CD4-positive, alpha-beta T cell (primary cell): ENCODE results near the gene IDS. TPM values are rescaled to one million over a fixed set of nuclear protein-coding genes. Genes with fewer than 3 reads are reported as not detected.
"Not testable (repeated sequence)": the region's sequence is repeated elsewhere in the genome, so short reads cannot be mapped to it uniquely, and the experiment has no call there.

ENCODE experiments used
- ATAC-seq: fragments of 200-7000 bp; cut with Tn5 transposase; one replicate; pipeline ENCODE4 v1.10.0; 2022; ENCODE audit warnings: mild to moderate bottlenecking; ENCODE audit not compliant: poor library complexity
- CTCF ChIA-PET: fragments of 350-600 bp; sonication (Branson Sonifier 250); formaldehyde crosslinking; loops from one replicate; lab custom pipeline; 2021; ENCODE audit warnings: antibody characterized with exemption, inconsistent platforms; lab: Charles Lee
- POLR2A ChIA-PET: fragments of 350-600 bp; sonication (Branson Sonifier 250); formaldehyde crosslinking; loops from one replicate; lab custom pipeline; 2021; ENCODE audit warnings: antibody characterized with exemption, inconsistent platforms; lab: Charles Lee
- DNase-seq, 14 experiments: peaks; one replicate each; pipeline ENCODE4 v3.0.0-alpha.2; 2013 to 2020; ENCODE audit warnings: mixed read lengths in 2 of 14
- H3K27ac ChIP-seq, 2 donors: one replicate each; pipeline versions ENCODE4 v1.5.1 to v1.7.0; 2013; ENCODE audit warnings: low read length in 2 of 2, low read depth in 1 of 2, mild to moderate bottlenecking in 1 of 2
- H3K27me3 ChIP-seq, 2 experiments: 1 replicate in 1 of 2; 2 replicates in 1 of 2; pipeline versions ENCODE4 v1.6.1 to v1.7.0; 2013; ENCODE audit warnings: low read length in 2 of 2, control low read depth in 1 of 2, mild to moderate bottlenecking in 1 of 2, moderate library complexity in 1 of 2; ENCODE audit not compliant: insufficient read depth in 2 of 2, control insufficient read depth in 1 of 2
- H3K36me3 ChIP-seq: one replicate; pipeline ENCODE4 v1.6.1; 2013; ENCODE audit warnings: low read length, control low read depth; ENCODE audit not compliant: insufficient read depth
- H3K4me1 ChIP-seq: one replicate; pipeline ENCODE4 v1.6.1; 2013; ENCODE audit warnings: low read length, control low read depth; ENCODE audit not compliant: insufficient read depth
- H3K4me3 ChIP-seq: one replicate; pipeline ENCODE4 v1.5.1; 2013; ENCODE audit warnings: mild to moderate bottlenecking, low read length, moderate library complexity
- H3K9me3 ChIP-seq, 2 experiments: 1 replicate in 1 of 2; 2 replicates in 1 of 2; pipeline versions ENCODE4 v1.6.1 to v1.7.0; 2013; ENCODE audit warnings: low read length in 2 of 2, mild to moderate bottlenecking in 2 of 2, control low read depth in 1 of 2, moderate library complexity in 1 of 2; ENCODE audit not compliant: control insufficient read depth in 1 of 2, insufficient read depth in 1 of 2
- H3K27ac Mint-ChIP-seq: one replicate; pipeline ENCODE4 v1.8.0; 2020; ENCODE audit warnings: mixed read lengths
- H3K27me3 Mint-ChIP-seq: one replicate; pipeline ENCODE4 v1.8.0; 2021; ENCODE audit warnings: mixed read lengths
- H3K36me3 Mint-ChIP-seq: one replicate; pipeline ENCODE4 v1.8.0; 2021; ENCODE audit warnings: low read depth, mixed read lengths
- H3K4me1 Mint-ChIP-seq: one replicate; pipeline ENCODE4 v1.8.0; 2021; ENCODE audit warnings: low read depth, mixed read lengths
- H3K4me3 Mint-ChIP-seq: one replicate; pipeline ENCODE4 v1.8.0; 2020; ENCODE audit warnings: mild to moderate bottlenecking, mixed read lengths
- H3K9me3 Mint-ChIP-seq: one replicate; pipeline ENCODE4 v1.8.0; 2020; ENCODE audit warnings: mixed read lengths
- intact Hi-C, 2 experiments: fragments of 100-400 bp; cut with DNase I in 1 of 2; cut with micrococcal nuclease in 1 of 2; formaldehyde crosslinking; loops; one replicate each; pipeline versions ENCODE4 v1.15.1 to v1.9.0; 2023 to 2025; cut with DNase I, micrococcal nuclease
- total RNA-seq, 174 experiments: library from RNA in 2 of 174; stranded (reverse) in 2 of 174; gene quantifications; one replicate each; pipeline ENCODE4 v1.2.3 and lab custom pipeline; 2021 to 2026
- TF ChIP-seq, protein P1 (sequence below): fragments of 200-600 bp; IDR thresholded peaks from one replicate; pipeline ENCODE4 v1.8.0; 2022; ENCODE audit warnings: antibody characterized with exemption, mild to moderate bottlenecking

Gene IDS
- total RNA-seq, 2 experiments from 2014 or later, result 256 to 260 TPM

DNA sequence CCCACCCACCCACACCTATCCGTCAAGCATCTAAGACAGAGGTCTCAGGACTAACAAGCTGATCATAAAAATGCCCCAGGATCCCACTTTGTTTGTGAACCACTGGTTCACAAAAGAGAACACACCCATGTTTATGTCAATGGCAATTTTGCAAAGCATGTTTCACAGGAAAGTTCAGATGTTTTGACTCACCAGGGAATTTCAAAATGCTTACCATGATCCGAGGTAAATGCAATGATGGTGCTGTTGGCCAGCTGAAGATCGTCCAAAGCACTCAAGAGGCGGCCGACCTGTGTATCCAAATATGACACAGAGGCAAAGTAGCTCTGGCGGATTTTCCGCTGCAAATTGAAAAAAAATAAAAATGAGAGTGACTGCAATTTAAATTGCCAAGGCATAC lies 15.0 kb downstream of the IDS start:
- TF ChIP-seq, protein P1, sequence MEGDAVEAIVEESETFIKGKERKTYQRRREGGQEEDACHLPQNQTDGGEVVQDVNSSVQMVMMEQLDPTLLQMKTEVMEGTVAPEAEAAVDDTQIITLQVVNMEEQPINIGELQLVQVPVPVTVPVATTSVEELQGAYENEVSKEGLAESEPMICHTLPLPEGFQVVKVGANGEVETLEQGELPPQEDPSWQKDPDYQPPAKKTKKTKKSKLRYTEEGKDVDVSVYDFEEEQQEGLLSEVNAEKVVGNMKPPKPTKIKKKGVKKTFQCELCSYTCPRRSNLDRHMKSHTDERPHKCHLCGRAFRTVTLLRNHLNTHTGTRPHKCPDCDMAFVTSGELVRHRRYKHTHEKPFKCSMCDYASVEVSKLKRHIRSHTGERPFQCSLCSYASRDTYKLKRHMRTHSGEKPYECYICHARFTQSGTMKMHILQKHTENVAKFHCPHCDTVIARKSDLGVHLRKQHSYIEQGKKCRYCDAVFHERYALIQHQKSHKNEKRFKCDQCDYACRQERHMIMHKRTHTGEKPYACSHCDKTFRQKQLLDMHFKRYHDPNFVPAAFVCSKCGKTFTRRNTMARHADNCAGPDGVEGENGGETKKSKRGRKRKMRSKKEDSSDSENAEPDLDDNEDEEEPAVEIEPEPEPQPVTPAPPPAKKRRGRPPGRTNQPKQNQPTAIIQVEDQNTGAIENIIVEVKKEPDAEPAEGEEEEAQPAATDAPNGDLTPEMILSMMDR, result no peak
- Histone ChIP-seq H3K27ac (no peak overlapping the region), H3K27me3 (no peaks in the 10 kb centered on the region), H3K36me3 (peaks cover 89% of the 10 kb centered on the region), H3K4me3 (no peak overlapping the region), H3K4me1 (peaks cover 6% of the 10 kb centered on the region), H3K9me3 (no peaks in the 10 kb centered on the region)
- intact Hi-C loops, result no loop called here
- Mint-ChIP-seq H3K36me3 (peaks cover 26% of the 10 kb centered on the region), H3K27ac (peak overlapping the region; percentile 53), H3K4me1 (peaks cover 9% of the 10 kb centered on the region), H3K4me3 (no peak overlapping the region), H3K9me3 (no peaks in the 10 kb centered on the region), H3K27me3 (no peaks in the 10 kb centered on the region)
- ATAC-seq (no peak), DNase-seq (no peak)
- CTCF ChIA-PET, result interaction anchor here (1.2 kb wide), 1 partner anchor 50 kb away, joined by 3 read pairs; the partner anchor contains the start of gene EOLA1
- POLR2A ChIA-PET, result no interaction called here

DNA sequence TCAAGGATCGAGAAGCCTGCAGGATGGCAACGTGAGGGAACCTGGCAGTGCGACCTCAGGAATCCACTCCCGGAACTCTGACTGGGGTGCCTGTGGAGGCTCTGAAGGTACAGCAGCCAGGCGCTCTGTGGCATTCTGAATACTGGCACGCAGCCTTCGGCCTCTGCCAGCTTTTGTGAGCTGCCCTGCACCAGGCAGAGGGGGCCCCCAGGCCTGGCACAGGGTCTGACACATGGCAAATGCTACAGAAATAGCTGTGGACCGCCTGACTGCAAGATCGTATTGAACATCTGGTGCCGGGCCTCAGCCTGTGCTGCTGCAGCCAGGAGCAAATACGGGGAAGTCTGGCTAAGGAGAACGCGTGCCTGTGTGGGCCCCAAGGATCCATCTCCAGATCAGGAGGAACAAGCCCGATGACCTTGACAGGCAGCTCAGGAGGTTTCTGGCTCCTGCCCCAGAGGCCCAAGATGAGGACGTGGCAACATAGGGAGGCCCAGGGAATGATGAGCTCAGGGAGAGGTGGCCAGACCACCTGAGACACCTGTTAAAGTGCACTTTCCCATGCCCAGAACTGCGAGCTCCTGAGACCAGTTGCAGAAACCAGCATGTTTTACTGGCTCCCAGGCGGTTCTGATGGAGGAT lies 16.6 kb downstream of the IDS start:
- POLR2A ChIA-PET, intact Hi-C loops, DNase-seq, CTCF ChIA-PET, H3K27me3 ChIP-seq, H3K27ac ChIP-seq, H3K4me1 ChIP-seq, H3K9me3 Mint-ChIP-seq, H3K4me1 Mint-ChIP-seq, H3K4me3 Mint-ChIP-seq, H3K27me3 Mint-ChIP-seq, ATAC-seq, H3K27ac Mint-ChIP-seq, H3K4me3 ChIP-seq, H3K9me3 ChIP-seq: not testable (repeated sequence)
- peaks cover 84% of the 10 kb centered on the region for H3K36me3 ChIP-seq
- H3K36me3 Mint-ChIP-seq, result peaks cover 42% of the 10 kb centered on the region

- H3K4me1 ChIP-seq, H3K27me3 Mint-ChIP-seq, H3K4me3 Mint-ChIP-seq, intact Hi-C loops, H3K27ac ChIP-seq, DNase-seq, H3K27me3 ChIP-seq, H3K9me3 Mint-ChIP-seq, H3K9me3 ChIP-seq, H3K27ac Mint-ChIP-seq, H3K4me1 Mint-ChIP-seq, ATAC-seq, H3K4me3 ChIP-seq: not testable (repeated sequence)
- H3K36me3 ChIP-seq, result peaks cover 84% of the 10 kb centered on the region
- POLR2A ChIA-PET, result interaction anchor here (0.6 kb wide), 1 partner anchor 11 kb away, joined by 4 read pairs; no protein-coding TSS in a partner anchor
- peaks cover 47% of the 10 kb centered on the region for H3K36me3 Mint-ChIP-seq
- CTCF ChIA-PET, result interaction anchor here (0.6 to 1.4 kb wide), 2 partner anchors 17 to 342 kb away, joined by 3 read pairs; no protein-coding TSS in a partner anchor
Observed at GRCh38 chrX:149488008-149488407, 17.1 kb downstream of the IDS start.

DNA sequence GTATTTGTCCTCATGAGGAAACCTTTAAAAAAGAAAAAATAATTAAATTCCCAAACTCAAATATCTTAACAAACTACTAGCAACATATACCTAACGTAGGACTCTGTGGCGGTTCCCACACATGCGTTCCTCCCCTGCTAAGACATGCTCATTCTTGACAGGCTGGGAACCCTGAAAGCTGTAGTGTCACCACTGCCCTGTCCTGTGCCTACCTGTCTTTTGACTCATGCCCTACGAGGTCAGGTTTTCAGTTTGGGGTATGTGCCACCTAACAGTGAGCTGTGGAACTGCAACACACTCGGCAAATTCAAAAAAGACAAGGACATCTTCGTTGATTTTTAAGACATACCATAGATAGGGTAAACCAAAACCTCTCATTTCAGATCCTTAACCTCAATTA lies 17.8 kb downstream of the IDS start:
- TF ChIP-seq, protein P1, result no peak
- peak in 3 of 14 experiments; percentile 14 to 56 (median 43) for DNase-seq
- POLR2A ChIA-PET, result interaction anchor here (0.6 kb wide), 1 partner anchor 12 kb away, joined by 4 read pairs; no protein-coding TSS in a partner anchor

More for the DNA sequence above, 17.8 kb downstream of the IDS start:
- peak; percentile 50 for ATAC-seq
- Mint-ChIP-seq H3K27me3 (no peaks in the 10 kb centered on the region), H3K27ac (no peak overlapping the region), H3K9me3 (no peaks in the 10 kb centered on the region), H3K4me1 (peaks cover 9% of the 10 kb centered on the region), H3K36me3 (peaks cover 54% of the 10 kb centered on the region), H3K4me3 (no peak overlapping the region)
- H3K36me3 ChIP-seq, result peaks cover 84% of the 10 kb centered on the region
- H3K27me3 ChIP-seq, result no peaks in the 10 kb centered on the region
- H3K27ac ChIP-seq, result no peak overlapping the region
- H3K4me1 ChIP-seq, result no peaks in the 10 kb centered on the region
- no peak overlapping the region for H3K4me3 ChIP-seq
- intact Hi-C loops, result no loop called here
- no peaks in the 10 kb centered on the region for H3K9me3 ChIP-seq
- CTCF ChIA-PET, result interaction anchor here (0.6 to 1.4 kb wide), 2 partner anchors 16 to 343 kb away, joined by 3 read pairs; no protein-coding TSS in a partner anchor
